ENCODE measurements around the gene CDH13. TPM values are rescaled to one million over a fixed set of nuclear protein-coding genes. Genes with fewer than 3 reads are reported as not detected.

Gene CDH13
- total RNA-seq, 4 donors from 2014 or later = 3.4 to 14.8 (median 6.5) TPM

DNA sequence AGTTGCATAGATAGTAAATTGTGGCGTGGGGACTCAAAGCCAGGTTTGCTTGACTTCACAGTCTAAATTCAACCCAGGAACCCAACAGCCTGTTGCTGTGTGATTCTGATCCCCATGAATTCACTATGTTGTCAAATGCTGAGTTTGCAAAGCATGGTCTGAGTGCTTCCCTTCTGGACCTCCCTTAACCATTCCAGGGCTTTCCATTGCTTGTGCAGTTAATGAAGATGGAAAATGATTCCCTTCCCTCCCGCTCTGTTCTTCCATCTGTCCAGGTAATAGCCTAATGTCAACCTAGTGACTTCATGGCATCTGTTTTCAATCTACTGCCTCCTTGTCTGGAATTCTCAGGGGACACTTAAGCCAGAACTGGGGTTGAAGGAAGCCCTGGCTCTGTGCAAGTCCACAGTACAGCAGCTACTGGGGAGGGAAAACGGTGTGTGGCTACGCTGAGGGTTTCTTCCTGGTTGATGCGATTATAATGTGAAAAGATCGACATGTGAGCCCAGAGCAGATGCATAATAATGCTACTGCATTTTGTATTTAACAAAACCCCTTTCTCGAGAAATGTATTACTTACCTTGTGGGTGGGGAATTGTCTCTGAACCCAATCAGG, 206.7 kb downstream of the CDH13 start:
- H3K27ac ChIP-seq = no peak overlapping the region
- intact Hi-C loops (cut with DNase I) = no loop called here
- H3K9me3 ChIP-seq = no peaks in the 10 kb centered on the region
- H3K4me3 ChIP-seq (replicated peaks in 1 of 3) = no peak overlapping the region
- H3K36me3 ChIP-seq = no peaks in the 10 kb centered on the region
- 80 to 84% methylated on average over 7 of the region's 7 CpGs for WGBS, 2 donors
- H3K27me3 ChIP-seq = no peaks in the 10 kb centered on the region
- no peak for TF ChIP-seq POLR2A (IDR thresholded peaks at IDR 0.05)
- TF ChIP-seq, protein P1, sequence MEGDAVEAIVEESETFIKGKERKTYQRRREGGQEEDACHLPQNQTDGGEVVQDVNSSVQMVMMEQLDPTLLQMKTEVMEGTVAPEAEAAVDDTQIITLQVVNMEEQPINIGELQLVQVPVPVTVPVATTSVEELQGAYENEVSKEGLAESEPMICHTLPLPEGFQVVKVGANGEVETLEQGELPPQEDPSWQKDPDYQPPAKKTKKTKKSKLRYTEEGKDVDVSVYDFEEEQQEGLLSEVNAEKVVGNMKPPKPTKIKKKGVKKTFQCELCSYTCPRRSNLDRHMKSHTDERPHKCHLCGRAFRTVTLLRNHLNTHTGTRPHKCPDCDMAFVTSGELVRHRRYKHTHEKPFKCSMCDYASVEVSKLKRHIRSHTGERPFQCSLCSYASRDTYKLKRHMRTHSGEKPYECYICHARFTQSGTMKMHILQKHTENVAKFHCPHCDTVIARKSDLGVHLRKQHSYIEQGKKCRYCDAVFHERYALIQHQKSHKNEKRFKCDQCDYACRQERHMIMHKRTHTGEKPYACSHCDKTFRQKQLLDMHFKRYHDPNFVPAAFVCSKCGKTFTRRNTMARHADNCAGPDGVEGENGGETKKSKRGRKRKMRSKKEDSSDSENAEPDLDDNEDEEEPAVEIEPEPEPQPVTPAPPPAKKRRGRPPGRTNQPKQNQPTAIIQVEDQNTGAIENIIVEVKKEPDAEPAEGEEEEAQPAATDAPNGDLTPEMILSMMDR (IDR thresholded peaks at IDR 0.05) = no peak
- no peak for DNase-seq
- no peaks in the 10 kb centered on the region for H3K4me1 ChIP-seq

GRCh38 chr16:82834151-82834815, 207.5 kb downstream of the CDH13 start:
- H3K9me3 ChIP-seq = no peaks in the 10 kb centered on the region
- no peak for DNase-seq
- H3K4me1 ChIP-seq = no peaks in the 10 kb centered on the region
- 65 to 75% methylated on average over 8 of the region's 8 CpGs for WGBS, 2 donors
- intact Hi-C loops (cut with DNase I) = no loop called here
- H3K27ac ChIP-seq = no peak overlapping the region
- TF ChIP-seq, protein P1 (IDR thresholded peaks at IDR 0.05) = no peak
- no peak for TF ChIP-seq POLR2A (IDR thresholded peaks at IDR 0.05)
- no peaks in the 10 kb centered on the region for H3K36me3 ChIP-seq
- no peaks in the 10 kb centered on the region for H3K27me3 ChIP-seq
- H3K4me3 ChIP-seq (replicated peaks in 1 of 3) = no peak overlapping the region

DNA sequence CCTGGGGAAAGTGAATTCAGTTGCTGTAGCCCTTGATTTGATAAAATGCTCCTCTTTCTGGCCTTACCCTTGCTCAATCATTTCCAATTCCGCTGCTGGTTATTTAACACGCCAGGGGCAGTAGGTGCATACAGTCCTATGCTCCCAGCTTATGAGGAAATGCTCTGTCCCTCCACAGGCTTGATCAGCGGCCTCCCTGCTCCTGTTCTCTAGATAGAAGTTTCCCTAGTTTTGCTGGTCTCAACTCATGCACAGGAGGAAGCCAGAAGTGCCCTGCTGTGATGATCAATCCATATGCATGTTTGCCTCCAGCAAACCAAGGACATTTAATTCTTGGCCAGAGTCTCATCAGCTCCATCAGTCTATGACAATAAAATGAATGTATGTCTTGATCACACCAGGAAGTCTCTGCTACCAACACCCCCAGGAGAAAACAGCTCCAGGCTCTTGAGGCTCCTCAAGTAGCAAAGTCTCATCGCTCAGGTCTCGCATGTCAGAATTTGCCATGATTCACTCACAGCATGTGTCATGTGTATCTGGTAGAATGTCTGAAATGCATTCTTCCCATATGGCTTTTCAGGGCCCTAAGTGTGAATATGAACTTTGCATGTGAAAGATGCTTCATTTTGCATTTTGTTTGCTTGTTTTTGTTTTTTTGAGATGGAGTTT, 208.9 kb downstream of the CDH13 start:
- no peak for TF ChIP-seq POLR2A (IDR thresholded peaks at IDR 0.05)
- TF ChIP-seq, protein P1 (IDR thresholded peaks at IDR 0.05) = no peak
- Histone ChIP-seq H3K27me3 (no peaks in the 10 kb centered on the region), H3K27ac (no peak overlapping the region), H3K9me3 (no peaks in the 10 kb centered on the region), H3K36me3 (no peaks in the 10 kb centered on the region), H3K4me1 (no peaks in the 10 kb centered on the region), H3K4me3 (replicated peaks in 1 of 3) (no peak overlapping the region)
- no peak for DNase-seq
- 94 to 95% methylated on average over 5 of the region's 5 CpGs for WGBS, 2 donors
- intact Hi-C loops (cut with DNase I) = no loop called here

GRCh38 chr16:82841108-82841507, 214.3 kb downstream of the CDH13 start:
- TF ChIP-seq, protein P1 (IDR thresholded peaks at IDR 0.05) = no peak
- TF ChIP-seq POLR2A (IDR thresholded peaks at IDR 0.05) = no peak
- WGBS, 2 donors = 79 to 91% methylated on average over 3 of the region's 3 CpGs
- H3K4me3 ChIP-seq (replicated peaks in 1 of 3) = no peak overlapping the region
- DNase-seq = no peak
- H3K27ac ChIP-seq = no peak overlapping the region
- no peaks in the 10 kb centered on the region for H3K27me3 ChIP-seq
- intact Hi-C loops (cut with DNase I) = no loop called here
- H3K4me1 ChIP-seq = no peaks in the 10 kb centered on the region
- no peaks in the 10 kb centered on the region for H3K9me3 ChIP-seq
- H3K36me3 ChIP-seq = no peaks in the 10 kb centered on the region

Measured in thyroid gland (tissue), 4 donors.